Urothelium cell line (cell line): Measurements from ENCODE around the gene MYO1H.

Experiments used
- DNase-seq: peaks from one replicate; pipeline ENCODE4 v3.0.0; 2011; ENCODE audit warnings: low spot score, mixed read lengths
- FAIRE-seq: peaks from 2 replicates; lab custom pipeline; 2011; peaks lifted over from hg19 to GRCh38; lab: Jason Lieb, UNC

MYO1H gene

GRCh38 chr12:109488051-109488665 lies 140.5 kb downstream of the MYO1H start:
- DNase-seq (no peak), FAIRE-seq (no peak)

GRCh38 chr12:109489016-109489954 lies 141.6 kb downstream of the MYO1H start:
- FAIRE-seq (no peak), DNase-seq (no peak)

GRCh38 chr12:109489955-109490565 lies 142.4 kb downstream of the MYO1H start:
- DNase-seq, result no peak
- FAIRE-seq, result no peak

GRCh38 chr12:109491671-109492070 lies 144.0 kb downstream of the MYO1H start:
- FAIRE-seq, result no peak
- DNase-seq, result no peak

- FAIRE-seq (no peak), DNase-seq (no peak)
Measured at GRCh38 chr12:109492371-109492770, 144.7 kb downstream of the MYO1H start.

GRCh38 chr12:109493090-109493489 lies 145.4 kb downstream of the MYO1H start:
- no peak for DNase-seq
- no peak for FAIRE-seq

- DNase-seq, result no peak
- FAIRE-seq, result no peak
Measured at GRCh38 chr12:109493938-109494337, 146.2 kb downstream of the MYO1H start.

- no peak for FAIRE-seq
- no peak for DNase-seq
Measured at GRCh38 chr12:109494348-109494881, 146.7 kb downstream of the MYO1H start.

GRCh38 chr12:109495012-109495411 lies 147.3 kb downstream of the MYO1H start:
- no peak for FAIRE-seq
- DNase-seq, result no peak

- no peak for FAIRE-seq
Measured at GRCh38 chr12:109496306-109496705, 148.6 kb downstream of the MYO1H start.

GRCh38 chr12:109497675-109498074 lies 150.0 kb downstream of the MYO1H start:
- no peak for FAIRE-seq
- no peak for DNase-seq

More at GRCh38 chr12:109496306-109496705, 148.6 kb downstream of the MYO1H start:
- no peak for DNase-seq
